ENCODE data around the gene TEAD1.

Gene TEAD1

GRCh38 chr11:12673924-12674570, at the start of gene TEAD1:
TEAD1 (plus strand) TSS chr11:12674421.
- no peak for TF ChIP-seq CTCF (IDR thresholded peaks at IDR 0.05; ENCODE audit: control insufficient read depth, insufficient read depth, low read depth, low read length, missing control alignments)
- peak within 1 kb of the TSS; percentile 78 for H3K4me3 ChIP-seq (ENCODE audit: control insufficient read depth, low read depth, low read length)
- DNase-seq (ENCODE audit: low read depth): peak; percentile 83

DNA sequence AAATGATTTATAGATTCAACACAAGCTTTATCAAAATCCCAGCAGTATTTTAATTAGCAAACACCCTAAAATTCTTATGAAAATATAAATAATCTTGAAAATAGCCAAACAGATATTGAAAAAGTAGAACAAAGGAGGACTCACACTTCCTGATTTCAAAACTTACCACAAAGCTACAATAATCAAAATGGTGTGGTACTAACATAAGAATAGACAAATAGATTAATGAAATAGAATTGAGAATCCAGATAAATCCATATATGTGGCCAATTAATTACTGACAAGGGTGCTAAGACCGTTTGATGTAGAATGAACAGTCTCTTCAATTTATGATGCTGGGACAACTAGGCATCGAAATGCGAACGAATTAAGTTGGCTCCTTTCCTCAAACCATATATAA, 49.6 kb upstream of the TEAD1 start:
- no peak for DNase-seq (ENCODE audit: low read depth)
- TF ChIP-seq CTCF (IDR thresholded peaks at IDR 0.05; ENCODE audit: control insufficient read depth, insufficient read depth, low read depth, low read length, missing control alignments): no peak
- H3K4me3 ChIP-seq (ENCODE audit: control insufficient read depth, low read depth, low read length): no peak overlapping the region

- DNase-seq (ENCODE audit: low read depth): peak; percentile 52
- TF ChIP-seq CTCF (IDR thresholded peaks at IDR 0.05; ENCODE audit: control insufficient read depth, insufficient read depth, low read depth, low read length, missing control alignments): no peak
- no peak overlapping the region for H3K4me3 ChIP-seq (ENCODE audit: control insufficient read depth, low read depth, low read length)
Observed at GRCh38 chr11:12625438-12626071, 48.7 kb upstream of the TEAD1 start.

- DNase-seq (ENCODE audit: low read depth): no peak
- H3K4me3 ChIP-seq (ENCODE audit: control insufficient read depth, low read depth, low read length): no peak overlapping the region
- TF ChIP-seq CTCF (IDR thresholded peaks at IDR 0.05; ENCODE audit: control insufficient read depth, insufficient read depth, low read depth, low read length, missing control alignments): no peak
Observed at GRCh38 chr11:12626616-12627015, 47.6 kb upstream of the TEAD1 start.

GRCh38 chr11:12628314-12628713, 45.9 kb upstream of the TEAD1 start:
- TF ChIP-seq CTCF (IDR thresholded peaks at IDR 0.05; ENCODE audit: control insufficient read depth, insufficient read depth, low read depth, low read length, missing control alignments): no peak
- no peak overlapping the region for H3K4me3 ChIP-seq (ENCODE audit: control insufficient read depth, low read depth, low read length)
- no peak for DNase-seq (ENCODE audit: low read depth)

DNA sequence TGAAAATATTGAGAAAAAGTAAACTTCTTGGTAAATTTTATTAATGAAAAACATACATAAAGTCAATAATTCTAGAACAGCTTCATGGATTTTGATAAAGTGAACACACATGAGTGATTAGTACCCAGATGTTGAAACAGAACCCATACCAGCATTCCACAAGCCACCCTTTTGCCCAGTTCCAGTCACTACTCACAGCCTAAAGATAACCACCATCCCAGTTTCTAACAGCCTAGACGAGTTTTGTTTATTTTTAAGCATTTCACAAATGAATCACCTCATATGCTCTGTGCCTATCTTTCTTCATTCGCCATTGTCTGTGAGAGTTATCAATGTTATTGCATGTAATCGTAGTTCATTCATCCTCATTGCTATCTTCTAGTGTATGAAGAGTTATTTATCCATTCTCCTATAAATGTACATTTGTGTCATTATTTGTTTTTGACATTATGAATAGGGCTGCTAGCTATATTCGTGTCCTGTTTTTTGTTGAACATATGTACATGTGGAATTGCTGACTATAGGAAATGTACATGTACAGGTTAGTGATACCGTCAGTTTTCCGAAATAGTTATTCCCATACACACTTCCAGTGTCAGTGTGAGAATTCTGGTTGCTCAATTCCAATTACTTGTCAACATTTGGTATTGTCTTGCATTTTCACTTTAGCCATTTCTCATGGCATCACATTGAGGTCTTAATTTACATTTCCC, 44.5 kb upstream of the TEAD1 start:
- peak; percentile 24 for DNase-seq (ENCODE audit: low read depth)
- H3K4me3 ChIP-seq (ENCODE audit: control insufficient read depth, low read depth, low read length): no peak overlapping the region
- TF ChIP-seq CTCF (IDR thresholded peaks at IDR 0.05; ENCODE audit: control insufficient read depth, insufficient read depth, low read depth, low read length, missing control alignments): no peak
